Erythroblast (primary cell): ENCODE measurements around the gene GABRG3.

Source experiments
- GATA1 ChIP-seq: IDR thresholded peaks from 2 replicates; pipeline ENCODE4 v1.6.1; 2011; ENCODE audit warnings: low read depth, mild to moderate bottlenecking, control low read depth, low read length, moderate library complexity
- POLR2A ChIP-seq: IDR thresholded peaks from 2 replicates; pipeline ENCODE4 v1.6.1; 2011; ENCODE audit warnings: mild to moderate bottlenecking, low read length

- TF ChIP-seq POLR2A (no peak), GATA1 (no peak)
Observed at GRCh38 chr15:27057904-27058645, 87.1 kb downstream of the GABRG3 start.
